Pancreas (tissue), 10 donors: Measurements from ENCODE around the gene UBE2G2. TPM values are rescaled to one million over a fixed set of nuclear protein-coding genes. Genes with fewer than 3 reads are reported as not detected.
A peak's percentile ranks its signal among the peaks of the same experiment; 100 is the strongest.

Experiments
- ATAC-seq, 4 donors: fragments of 200-7000 bp; cut with Tn5 transposase; one replicate each; pipeline versions ENCODE4 v1.8.0 to v1.9.1; 2020; ENCODE audit warnings: mild to moderate bottlenecking in 4 of 4, moderate library complexity in 4 of 4
- DNase-seq, 6 donors: peaks; one replicate each; pipeline ENCODE4 v3.0.0-alpha.2; 2020
- FAIRE-seq: peaks from 2 replicates; lab custom pipeline; 2012; peaks lifted over from hg19 to GRCh38; lab: Jason Lieb, UNC
- H3K27ac ChIP-seq, 4 donors: fragments of 200-600 bp; sonication (generic); 1 replicate in 3 of 4; 2 replicates in 1 of 4; pipeline versions ENCODE4 v1.5.0 to v1.8.0; 2020
- H3K27me3 ChIP-seq, 4 donors: fragments of 200-600 bp; one replicate each; pipeline ENCODE4 v1.8.0; 2021
- H3K36me3 ChIP-seq, 3 donors: fragments of 200-600 bp; sonication (generic) in 1 of 3; one replicate each; pipeline versions ENCODE4 v1.5.0 to v1.8.0; 2020 to 2021
- H3K4me1 ChIP-seq, 3 donors: fragments of 200-600 bp; one replicate each; pipeline ENCODE4 v1.8.0; 2021
- H3K4me3 ChIP-seq, 4 donors: fragments of 200-600 bp; sonication (generic) in 2 of 4; one replicate each; pipeline versions ENCODE4 v1.5.0 to v1.8.0; 2020 to 2021
- H3K9me3 ChIP-seq, 4 donors: fragments of 200-600 bp; one replicate each; pipeline ENCODE4 v1.8.0; 2021
- WGBS, 2 donors: extraction: QIAGEN DNeasy Blood & Tissue Kit; methylation state at CpG; one replicate each; pipeline ENCODE4 v1.1.7; 2013; 5-methylcytosine and 5-hydroxymethylcytosine counted together
- intact Hi-C, 3 donors: fragments of 100-400 bp; cut with DNase I; formaldehyde crosslinking; loops; one replicate each; pipeline versions ENCODE4 v1.11.1 to v1.14.2; 2022
- polyA plus RNA-seq, 2 donors: library from polyadenylated mRNA; stranded (reverse); fragments of 200-250 nt; gene quantifications; one replicate each; pipeline ENCODE4 v1.2.3, GENCODE V29; 2013
- total RNA-seq, 6 donors: library from RNA; stranded (reverse); fragmentation: NEBNext Ultra II Directional in 4 of 6; extraction: Animal tissue kit (Norgen Biotek cat#: 25700) in 4 of 6; gene quantifications; one replicate each; pipeline versions ENCODE4 v1.2.1 to v1.2.4, GENCODE V29; 2021 to 2023
- TF ChIP-seq, protein P1 (sequence below), 4 donors: fragments of 200-600 bp; sonication (generic) in 3 of 4; IDR thresholded peaks; one replicate each; pipeline versions ENCODE4 v1.5.0 to v1.8.0; 2021; ENCODE audit warnings: antibody characterized with exemption in 4 of 4
- donor health status: healthy with polysubstance abuse.
- donor health status: DM: no; HTN: no; CAD: no; lungs with moderate emphysema.
- donor health status: DM: no; HTN: no; CAD: no.
- donor health status: control.
- donor health status: control.
- donor health status: Bipolar disorder and iron deficiency.
- donor health status: DM: yes; HTN: yes; CAD: no.
- donor health status: DM: no; HTN: no; CAD: no.
- donor health status: DM: no; HTN: no; CAD: no.
- donor health status: DM: yes; HTN: yes; CAD: no.

The UBE2G2 gene
- total and polyA plus RNA-seq, 8 donors = 30.5 to 53.2 (median 42.2) TPM

DNA sequence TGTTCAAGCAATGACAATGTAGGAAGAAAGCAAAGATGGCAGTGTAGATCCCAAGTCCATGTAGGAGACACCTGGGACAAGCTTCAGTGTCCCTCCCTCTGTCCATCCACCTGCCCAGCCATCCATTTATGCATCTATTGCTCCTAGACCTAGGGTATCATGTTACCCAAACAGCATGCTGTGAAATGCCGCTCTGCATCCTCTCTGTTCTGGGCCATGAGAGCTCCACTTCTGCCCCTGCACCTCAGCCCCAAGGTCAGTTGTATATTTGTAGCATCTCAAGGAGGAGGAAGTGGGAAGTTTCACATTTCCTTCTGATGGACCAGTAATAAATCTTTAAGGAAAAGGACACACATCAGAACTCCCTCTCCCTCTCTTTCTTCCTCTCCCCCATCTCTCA, 62.3 kb downstream of the UBE2G2 start:
- FAIRE-seq = no peak
- no peaks in the 10 kb centered on the region for H3K36me3 ChIP-seq
- no peaks in the 10 kb centered on the region for H3K4me1 ChIP-seq
- ATAC-seq = no peak
- TF ChIP-seq, protein P1, sequence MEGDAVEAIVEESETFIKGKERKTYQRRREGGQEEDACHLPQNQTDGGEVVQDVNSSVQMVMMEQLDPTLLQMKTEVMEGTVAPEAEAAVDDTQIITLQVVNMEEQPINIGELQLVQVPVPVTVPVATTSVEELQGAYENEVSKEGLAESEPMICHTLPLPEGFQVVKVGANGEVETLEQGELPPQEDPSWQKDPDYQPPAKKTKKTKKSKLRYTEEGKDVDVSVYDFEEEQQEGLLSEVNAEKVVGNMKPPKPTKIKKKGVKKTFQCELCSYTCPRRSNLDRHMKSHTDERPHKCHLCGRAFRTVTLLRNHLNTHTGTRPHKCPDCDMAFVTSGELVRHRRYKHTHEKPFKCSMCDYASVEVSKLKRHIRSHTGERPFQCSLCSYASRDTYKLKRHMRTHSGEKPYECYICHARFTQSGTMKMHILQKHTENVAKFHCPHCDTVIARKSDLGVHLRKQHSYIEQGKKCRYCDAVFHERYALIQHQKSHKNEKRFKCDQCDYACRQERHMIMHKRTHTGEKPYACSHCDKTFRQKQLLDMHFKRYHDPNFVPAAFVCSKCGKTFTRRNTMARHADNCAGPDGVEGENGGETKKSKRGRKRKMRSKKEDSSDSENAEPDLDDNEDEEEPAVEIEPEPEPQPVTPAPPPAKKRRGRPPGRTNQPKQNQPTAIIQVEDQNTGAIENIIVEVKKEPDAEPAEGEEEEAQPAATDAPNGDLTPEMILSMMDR (IDR thresholded peaks at IDR 0.05) = no peak
- intact Hi-C loops = no loop called here
- no peak overlapping the region for H3K27ac ChIP-seq
- 89 to 92% methylated on average over 1 of the region's 1 CpG for WGBS, 2 donors
- no peaks in the 10 kb centered on the region for H3K9me3 ChIP-seq
- no peak for DNase-seq
- H3K4me3 ChIP-seq = no peak overlapping the region
- no peaks in the 10 kb centered on the region for H3K27me3 ChIP-seq

DNA sequence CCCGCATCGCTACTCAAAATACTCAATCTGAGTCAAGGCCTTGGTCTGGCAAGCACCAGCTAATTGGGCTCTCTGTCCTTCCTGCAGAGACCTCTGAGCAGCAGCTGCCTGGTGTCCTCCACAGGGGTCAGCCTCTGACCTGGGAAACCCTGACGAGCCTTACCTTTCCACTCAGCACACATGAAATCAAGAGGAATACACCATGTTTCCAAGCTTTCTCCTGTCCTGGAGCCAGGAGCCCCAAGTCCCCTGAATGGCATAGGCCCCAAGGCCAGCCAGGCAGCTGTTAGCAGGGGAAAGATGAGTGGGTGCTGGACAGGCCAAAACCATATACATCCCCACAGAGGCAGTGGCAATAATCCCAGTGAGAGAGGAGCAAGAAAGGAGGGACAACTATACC, 63.0 kb downstream of the UBE2G2 start:
- DNase-seq = no peak
- H3K9me3 ChIP-seq = no peaks in the 10 kb centered on the region
- 82 to 83% methylated on average over 3 of the region's 3 CpGs for WGBS, 2 donors
- H3K27ac ChIP-seq = no peak overlapping the region
- TF ChIP-seq, protein P1 (IDR thresholded peaks at IDR 0.05) = no peak
- intact Hi-C loops = no loop called here
- no peaks in the 10 kb centered on the region for H3K4me1 ChIP-seq
- H3K36me3 ChIP-seq = no peaks in the 10 kb centered on the region
- H3K4me3 ChIP-seq = no peak overlapping the region
- no peak for ATAC-seq
- no peaks in the 10 kb centered on the region for H3K27me3 ChIP-seq
- no peak for FAIRE-seq

DNA sequence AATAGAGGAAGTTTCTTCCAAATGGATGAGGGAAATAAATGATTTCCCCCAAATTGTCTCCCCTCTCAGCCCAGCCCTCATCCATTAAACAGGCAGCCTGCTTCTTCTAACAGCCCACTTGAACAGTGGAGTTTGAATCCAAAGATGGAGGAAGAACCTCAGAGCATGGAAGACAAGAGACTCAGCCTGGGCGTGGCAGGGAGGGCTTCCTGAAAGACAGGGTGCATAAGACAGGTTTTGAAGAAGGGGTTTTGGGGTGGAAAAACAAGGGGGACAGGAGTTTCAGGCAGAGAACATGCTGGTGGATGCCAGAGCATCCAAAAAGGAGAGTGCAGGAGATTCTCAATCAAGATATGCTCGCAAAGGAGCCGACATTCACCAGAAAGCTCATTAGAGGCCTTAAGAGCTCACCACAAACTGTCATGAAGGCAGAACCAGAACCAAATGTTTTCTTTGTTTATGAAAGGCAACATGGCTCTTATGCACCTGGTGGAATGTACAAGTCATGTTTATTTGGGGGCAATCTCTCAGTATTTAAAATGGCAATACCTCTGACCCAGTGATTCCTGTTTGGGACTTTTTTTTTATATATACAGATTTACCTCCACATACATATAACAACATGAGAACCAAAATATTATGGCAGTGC, 63.8 kb downstream of the UBE2G2 start:
- intact Hi-C loops = no loop called here
- DNase-seq (no peak), FAIRE-seq (no peak), ATAC-seq (no peak)
- WGBS, 2 donors = 60% methylated on average over 3 of the region's 3 CpGs
- no peak overlapping the region for H3K4me3 ChIP-seq
- H3K36me3 ChIP-seq = no peaks in the 10 kb centered on the region
- H3K27ac ChIP-seq = no peak overlapping the region
- no peaks in the 10 kb centered on the region for H3K9me3 ChIP-seq
- TF ChIP-seq, protein P1 (IDR thresholded peaks at IDR 0.05) = no peak
- H3K27me3 ChIP-seq = no peaks in the 10 kb centered on the region
- H3K4me1 ChIP-seq = no peaks in the 10 kb centered on the region

DNA sequence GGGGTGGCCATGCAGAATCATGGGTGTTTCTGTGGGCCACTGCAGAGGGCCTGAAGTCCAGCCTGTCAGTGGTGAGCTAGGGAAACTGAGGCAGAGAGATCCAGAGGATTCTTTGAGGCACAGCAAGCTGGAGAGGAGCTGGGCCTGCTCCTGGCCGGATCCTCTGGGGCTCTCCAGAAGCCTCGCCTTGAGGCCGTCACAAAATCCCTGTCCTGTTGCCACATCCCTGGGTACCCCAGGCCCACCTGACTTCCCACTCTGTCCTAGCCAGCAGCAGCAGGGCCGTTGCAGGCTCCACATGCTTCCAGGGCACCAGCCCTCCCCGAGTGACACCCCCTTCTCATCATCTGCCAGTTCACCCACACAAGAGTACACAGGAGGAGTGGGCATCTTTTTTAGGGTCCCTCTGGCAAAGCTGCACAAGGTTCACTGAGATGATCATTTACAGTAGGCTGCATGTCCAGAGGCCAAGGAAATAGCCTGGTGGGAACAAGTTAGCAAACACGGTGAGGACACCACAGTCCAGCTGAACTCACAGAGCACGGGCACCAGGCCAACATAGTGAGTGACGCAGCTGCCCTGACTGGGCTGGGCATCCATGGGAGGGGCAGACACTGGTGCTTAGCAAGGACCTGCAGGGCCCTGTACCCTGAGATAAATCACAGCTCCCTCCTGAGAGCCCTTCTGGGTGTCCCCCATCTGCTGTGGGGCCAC, 65.2 kb downstream of the UBE2G2 start:
- peak in 2 of 6 donors; percentile 34 to 51 for DNase-seq
- Histone ChIP-seq H3K27ac (no peak overlapping the region), H3K4me3 (no peak overlapping the region), H3K9me3 (no peaks in the 10 kb centered on the region), H3K4me1 (no peaks in the 10 kb centered on the region), H3K36me3 (no peaks in the 10 kb centered on the region), H3K27me3 (no peaks in the 10 kb centered on the region)
- WGBS, 2 donors = 57 to 78% methylated on average over 8 of the region's 8 CpGs
- no peak for FAIRE-seq
- intact Hi-C loops = no loop called here
- peak in 2 of 4 donors; percentile 29 to 46 for ATAC-seq
- TF ChIP-seq, protein P1 (IDR thresholded peaks at IDR 0.05) = no peak

DNA sequence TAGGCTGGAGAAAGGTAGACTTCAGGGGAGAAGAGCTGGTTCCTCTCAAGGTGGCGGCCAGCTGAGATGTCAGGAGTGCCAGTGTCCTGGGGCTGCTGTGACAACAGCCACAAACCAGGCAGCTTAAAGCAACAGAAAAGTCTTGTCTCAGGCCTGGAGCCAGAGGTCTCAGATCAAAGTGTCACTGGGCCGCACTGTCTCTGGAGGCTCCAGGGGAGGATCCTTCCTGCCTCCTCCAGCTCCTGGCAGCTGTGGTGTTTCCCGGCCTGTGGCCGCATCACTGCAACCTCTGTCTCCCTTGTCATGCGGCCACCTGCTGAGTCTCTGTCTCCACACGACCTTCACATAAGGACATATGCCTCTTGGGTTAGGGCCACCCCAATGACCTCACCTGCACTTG, 65.8 kb downstream of the UBE2G2 start:
- Histone ChIP-seq H3K4me1 (no peaks in the 10 kb centered on the region), H3K4me3 (no peak overlapping the region), H3K27ac (no peak overlapping the region), H3K27me3 (no peaks in the 10 kb centered on the region), H3K36me3 (no peaks in the 10 kb centered on the region), H3K9me3 (no peaks in the 10 kb centered on the region)
- DNase-seq (no peak), ATAC-seq (no peak), FAIRE-seq (no peak)
- TF ChIP-seq, protein P1 (IDR thresholded peaks at IDR 0.05) = no peak
- intact Hi-C loops = no loop called here
- 68 to 75% methylated on average over 6 of the region's 6 CpGs for WGBS, 2 donors
